ENCODE data around the gene ZNF410. TPM values are rescaled to one million over a fixed set of nuclear protein-coding genes. Genes with fewer than 3 reads are reported as not detected.

The ZNF410 gene
- total RNA-seq, 1 experiment from 2014 or later, result 28.1 TPM

- H3K36me3 Mint-ChIP-seq (ENCODE audit: insufficient read depth in 1 of 3, low read depth in 3 of 3), result peaks cover 4 to 11% (median 11%) of the 10 kb centered on the region in 3 experiments; a peak in 6 of 7 replicates
- H2AFZ ChIP-seq (ENCODE audit: low read length), result no peak overlapping the region
- H3K27me3 Mint-ChIP-seq (ENCODE audit: low read depth), result no peaks in the 10 kb centered on the region
- no peak overlapping the region for H3T11ph ChIP-seq (ENCODE audit: low read length)
- no peak overlapping the region; a peak in 2 of 7 replicates for H3K27ac Mint-ChIP-seq
- no peak overlapping the region for H3K4me3 Mint-ChIP-seq
- peaks cover 10% of the 10 kb centered on the region; the same call in 1 of the 2 replicates for H3K79me2 ChIP-seq (ENCODE audit: insufficient read depth, low read length)
- H3K79me1 ChIP-seq (ENCODE audit: insufficient read depth, low read depth, low read length, poor library complexity, severe bottlenecking), result peaks cover 6% of the 10 kb centered on the region
- no peak overlapping the region for H2BK20ac ChIP-seq (ENCODE audit: low read depth, low read length, poor library complexity, severe bottlenecking)
- no peak overlapping the region for H3K27ac ChIP-seq (ENCODE audit: insufficient read length, low read depth, low read length)
- H3K4me1 Mint-ChIP-seq, result peaks cover 19 to 21% of the 10 kb centered on the region in 2 experiments
- no peak overlapping the region for H2AK5ac ChIP-seq (ENCODE audit: insufficient read length, low read length)
- no peak overlapping the region for H3K18ac ChIP-seq (ENCODE audit: insufficient read length, low read depth, low read length)
- no peak overlapping the region for H2BK15ac ChIP-seq (ENCODE audit: low read depth, low read length)
- H3K23ac ChIP-seq (ENCODE audit: insufficient read length, low read depth, low read length), result no peak overlapping the region
- H3K9me3 ChIP-seq (ENCODE audit: control insufficient read depth, low read depth, low read length), result no peaks in the 10 kb centered on the region
- H3K27me3 ChIP-seq (ENCODE audit: insufficient read depth, low read length), result no peaks in the 10 kb centered on the region
- no peaks in the 10 kb centered on the region for H3K9me3 Mint-ChIP-seq
- H2BK5ac ChIP-seq (ENCODE audit: insufficient read length, low read length), result no peak overlapping the region
- peaks cover 13% of the 10 kb centered on the region for H3K23me2 ChIP-seq (ENCODE audit: insufficient read length, low read depth, low read length, poor library complexity, severe bottlenecking)
- no peaks in the 10 kb centered on the region for H4K20me1 ChIP-seq (ENCODE audit: control insufficient read depth, insufficient read depth, insufficient read length)
- no peak overlapping the region for H3K14ac ChIP-seq (ENCODE audit: insufficient read depth, low read length)
- no peak overlapping the region for H3K56ac ChIP-seq (ENCODE audit: insufficient read length, low read depth, low read length)
- TF ChIP-seq CTCF (conservative IDR thresholded peaks at IDR 0.05), result no peak
- WGBS (ENCODE audit: extremely low coverage, insufficient read length, low lambda C conversion rate), result no CpG with 5 or more reads among the region's 2 CpGs
- no peaks in the 10 kb centered on the region for H3K4me1 ChIP-seq (ENCODE audit: insufficient read depth, low read length)
- no peak overlapping the region for H4K8ac ChIP-seq (replicated peaks; ENCODE audit: insufficient read length, low read depth, low read length)
- no peak overlapping the region for H4K91ac ChIP-seq (ENCODE audit: insufficient read length, low read depth, low read length)
- H2BK120ac ChIP-seq (ENCODE audit: low read depth, low read length, poor library complexity, severe bottlenecking), result no peak overlapping the region
- DNase-seq, result no peak
- H3K9ac ChIP-seq (ENCODE audit: extremely low read depth, insufficient read length, low read length), result peak overlapping the region; percentile 23
- H2BK12ac ChIP-seq (ENCODE audit: insufficient read length, low read depth, low read length), result no peak overlapping the region
- no peak overlapping the region for H4K5ac ChIP-seq (ENCODE audit: insufficient read length, low read depth, low read length)
- H3K4ac ChIP-seq (ENCODE audit: low read depth, low read length), result no peak overlapping the region
- no peak overlapping the region for H3K4me2 ChIP-seq (ENCODE audit: insufficient read depth, insufficient read length, low read length)
These were observed 2.3 kb downstream of the ZNF410 start for GRCh38 chr14:73888971-73889370.
